ENCODE measurements around the gene SRPX. TPM values are rescaled to one million over a fixed set of nuclear protein-coding genes. Genes with fewer than 3 reads are reported as not detected.

SRPX gene
- total RNA-seq, 1 donor from 2014 or later: 20.6 TPM

DNA sequence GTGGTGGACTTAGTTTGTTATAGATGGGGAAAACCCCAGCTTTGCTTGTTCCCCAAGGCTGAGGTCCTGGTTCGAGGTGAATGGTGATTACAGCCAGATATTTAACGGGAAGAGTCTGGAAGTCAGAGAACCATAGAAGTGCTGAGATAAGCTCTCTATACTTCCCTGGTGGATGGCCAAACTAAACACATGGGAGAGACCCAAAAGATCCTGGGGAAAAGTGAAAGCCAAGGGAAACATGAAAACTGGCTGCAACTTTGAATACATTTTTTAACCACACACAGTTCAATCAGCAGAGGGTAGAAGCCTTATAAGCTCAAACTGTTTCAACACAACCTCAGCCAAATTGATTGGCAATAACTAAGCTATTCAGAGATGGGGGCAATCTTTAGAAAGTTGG, 29.3 kb upstream of the SRPX start:
- Histone ChIP-seq H3K36me3 (ENCODE audit: control insufficient read depth, insufficient read depth, low read length) (no peaks in the 10 kb centered on the region), H3K27me3 (ENCODE audit: control insufficient read depth, insufficient read depth, low read length) (no peaks in the 10 kb centered on the region), H3K4me3 (ENCODE audit: low read depth, low read length) (no peak overlapping the region)
- no peak for DNase-seq (ENCODE audit: low read depth)
- TF ChIP-seq, protein P1, sequence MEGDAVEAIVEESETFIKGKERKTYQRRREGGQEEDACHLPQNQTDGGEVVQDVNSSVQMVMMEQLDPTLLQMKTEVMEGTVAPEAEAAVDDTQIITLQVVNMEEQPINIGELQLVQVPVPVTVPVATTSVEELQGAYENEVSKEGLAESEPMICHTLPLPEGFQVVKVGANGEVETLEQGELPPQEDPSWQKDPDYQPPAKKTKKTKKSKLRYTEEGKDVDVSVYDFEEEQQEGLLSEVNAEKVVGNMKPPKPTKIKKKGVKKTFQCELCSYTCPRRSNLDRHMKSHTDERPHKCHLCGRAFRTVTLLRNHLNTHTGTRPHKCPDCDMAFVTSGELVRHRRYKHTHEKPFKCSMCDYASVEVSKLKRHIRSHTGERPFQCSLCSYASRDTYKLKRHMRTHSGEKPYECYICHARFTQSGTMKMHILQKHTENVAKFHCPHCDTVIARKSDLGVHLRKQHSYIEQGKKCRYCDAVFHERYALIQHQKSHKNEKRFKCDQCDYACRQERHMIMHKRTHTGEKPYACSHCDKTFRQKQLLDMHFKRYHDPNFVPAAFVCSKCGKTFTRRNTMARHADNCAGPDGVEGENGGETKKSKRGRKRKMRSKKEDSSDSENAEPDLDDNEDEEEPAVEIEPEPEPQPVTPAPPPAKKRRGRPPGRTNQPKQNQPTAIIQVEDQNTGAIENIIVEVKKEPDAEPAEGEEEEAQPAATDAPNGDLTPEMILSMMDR (IDR thresholded peaks at IDR 0.05; ENCODE audit: insufficient read depth, low read length, poor library complexity, severe bottlenecking): no peak

DNA sequence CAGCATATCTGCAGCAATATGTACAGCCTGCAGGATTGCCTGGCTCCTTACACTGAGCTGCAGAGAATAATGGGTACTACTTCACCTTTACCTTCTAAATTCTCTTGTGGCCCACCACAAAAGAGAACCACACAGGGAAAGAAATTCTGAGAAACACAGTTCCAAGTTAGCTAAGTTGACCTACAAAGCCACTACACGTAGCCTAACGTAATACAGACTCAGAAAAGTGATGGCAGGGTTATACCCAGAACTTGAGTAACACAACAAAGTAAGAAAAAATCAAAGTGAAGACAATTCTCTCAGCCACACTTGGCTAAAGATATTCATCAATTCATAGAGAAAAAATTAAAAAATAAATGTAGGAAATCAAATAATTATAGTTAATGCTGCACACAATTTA, 26.4 kb upstream of the SRPX start:
- DNase-seq (ENCODE audit: low read depth): no peak

GRCh38 chrX:38240541-38240940, 19.9 kb upstream of the SRPX start:
- Histone ChIP-seq H3K27me3 (ENCODE audit: control insufficient read depth, insufficient read depth, low read length) (no peaks in the 10 kb centered on the region), H3K4me3 (ENCODE audit: low read depth, low read length) (no peak overlapping the region), H3K36me3 (ENCODE audit: control insufficient read depth, insufficient read depth, low read length) (no peaks in the 10 kb centered on the region)
- no peak for DNase-seq (ENCODE audit: low read depth)
- TF ChIP-seq, protein P1 (IDR thresholded peaks at IDR 0.05; ENCODE audit: insufficient read depth, low read length, poor library complexity, severe bottlenecking): no peak

More for the DNA sequence above, 26.4 kb upstream of the SRPX start:
- Histone ChIP-seq H3K36me3 (ENCODE audit: control insufficient read depth, insufficient read depth, low read length) (no peaks in the 10 kb centered on the region), H3K4me3 (ENCODE audit: low read depth, low read length) (no peak overlapping the region), H3K27me3 (ENCODE audit: control insufficient read depth, insufficient read depth, low read length) (no peaks in the 10 kb centered on the region)
- TF ChIP-seq, protein P1 (IDR thresholded peaks at IDR 0.05; ENCODE audit: insufficient read depth, low read length, poor library complexity, severe bottlenecking): no peak

DNA sequence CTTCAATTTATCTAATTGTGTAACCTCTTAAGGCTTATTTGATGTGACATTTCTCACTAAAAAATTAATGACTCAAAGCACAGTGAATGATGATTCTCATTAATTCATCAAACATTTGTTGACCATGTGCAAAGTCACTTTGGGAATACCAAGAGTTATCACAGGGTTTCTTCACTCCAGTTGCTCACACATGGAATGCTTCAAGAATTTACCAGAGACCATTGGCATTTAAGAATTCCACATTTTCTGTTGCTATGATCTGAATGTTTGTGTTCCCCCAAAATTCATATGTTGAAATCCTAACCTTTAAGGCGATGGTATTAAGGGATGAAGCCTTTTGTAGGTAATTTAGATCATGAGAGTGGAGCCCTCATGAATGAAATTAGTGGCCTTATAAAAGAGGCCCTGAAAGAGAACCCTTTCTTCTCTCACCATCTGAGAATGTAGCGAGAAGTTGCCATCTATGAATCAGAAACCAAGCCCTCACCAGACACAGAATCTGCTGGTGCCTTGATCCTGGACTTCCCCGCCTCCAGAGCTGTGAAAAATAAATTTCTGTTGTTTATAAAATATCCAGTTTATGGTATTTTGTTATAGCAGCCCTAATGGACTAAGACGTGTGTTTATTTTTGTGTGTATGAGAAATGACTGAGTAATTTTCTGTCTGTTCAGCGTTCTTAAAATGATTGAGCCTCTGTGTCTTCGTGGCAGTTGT, 16.4 kb upstream of the SRPX start:
- TF ChIP-seq, protein P1 (IDR thresholded peaks at IDR 0.05; ENCODE audit: insufficient read depth, low read length, poor library complexity, severe bottlenecking): no peak
- Histone ChIP-seq H3K4me3 (ENCODE audit: low read depth, low read length) (no peak overlapping the region), H3K27me3 (ENCODE audit: control insufficient read depth, insufficient read depth, low read length) (no peaks in the 10 kb centered on the region), H3K36me3 (ENCODE audit: control insufficient read depth, insufficient read depth, low read length) (no peaks in the 10 kb centered on the region)
- no peak for DNase-seq (ENCODE audit: low read depth)

- H3K4me3 ChIP-seq (ENCODE audit: low read depth, low read length): no peak overlapping the region
- no peaks in the 10 kb centered on the region for H3K27me3 ChIP-seq (ENCODE audit: control insufficient read depth, insufficient read depth, low read length)
- peak; percentile 38 for DNase-seq (ENCODE audit: low read depth)
- H3K36me3 ChIP-seq (ENCODE audit: control insufficient read depth, insufficient read depth, low read length): no peaks in the 10 kb centered on the region
- TF ChIP-seq, protein P1 (IDR thresholded peaks at IDR 0.05; ENCODE audit: insufficient read depth, low read length, poor library complexity, severe bottlenecking): no peak
Measured at GRCh38 chrX:38233891-38234667, 13.4 kb upstream of the SRPX start.
